ENCODE measurements around the gene AHRR. TPM values are rescaled to one million over a fixed set of nuclear protein-coding genes. Genes with fewer than 3 reads are reported as not detected.

AHRR gene
- total and polyA plus RNA-seq, 2 donors from 2014 or later, result 0.71 to 1.7 TPM

- Histone ChIP-seq H3K27ac (ENCODE audit: low read depth in 2 of 2, low read length in 2 of 2) (no peak overlapping the region), H3K9me3 (ENCODE audit: control insufficient read depth in 2 of 3, insufficient read depth in 1 of 3, low read length in 3 of 3) (no peaks in the 10 kb centered on the region), H3K27me3 (ENCODE audit: control insufficient read depth, insufficient read depth, low read length) (no peaks in the 10 kb centered on the region), H3K36me3 (ENCODE audit: control insufficient read depth in 2 of 3, insufficient read depth in 3 of 3, low read length in 3 of 3) (peaks cover 0 to 7% (median 0%) of the 10 kb centered on the region in 3 donors), H3K4me3 (ENCODE audit: low read length in 3 of 3) (no peak overlapping the region), H3K9ac (ENCODE audit: low read length in 3 of 3) (no peak overlapping the region), H3K4me1 (ENCODE audit: control insufficient read depth in 2 of 3, insufficient read depth in 2 of 3, low read depth in 1 of 3, low read length in 3 of 3) (no peaks in the 10 kb centered on the region)
- intact Hi-C loops (cut with DNase I), result no loop called here
- DNase-seq, result no peak
- FAIRE-seq, result no peak
- TF ChIP-seq CTCF (IDR thresholded peaks at IDR 0.05; ENCODE audit: borderline replicate concordance, extremely low read depth, insufficient read depth), result no peak
Measured at GRCh38 chr5:482506-482905, 161.0 kb downstream of the AHRR start.

DNA sequence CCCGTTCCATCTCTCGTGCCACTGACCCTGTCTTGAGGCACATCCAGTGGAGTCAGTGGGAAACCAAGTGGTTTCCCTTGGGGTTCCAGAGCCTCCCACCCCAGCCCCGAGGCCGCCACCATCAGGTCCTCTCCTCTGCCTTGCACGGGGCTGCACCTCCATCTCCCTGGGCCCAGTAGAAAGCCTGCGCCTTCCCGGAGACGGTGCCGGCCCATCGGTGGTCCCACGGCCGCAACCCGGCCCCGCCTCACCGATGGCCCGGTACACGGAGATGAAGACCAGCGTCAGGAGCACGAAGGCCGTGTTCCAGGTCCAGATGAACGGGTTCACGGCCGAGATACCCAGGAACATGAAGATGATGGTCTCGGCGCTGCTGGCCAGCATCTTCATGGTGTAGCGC, 161.5 kb downstream of the AHRR start:
- no peak for TF ChIP-seq CTCF (IDR thresholded peaks at IDR 0.05; ENCODE audit: borderline replicate concordance, extremely low read depth, insufficient read depth)
- H3K27ac ChIP-seq (ENCODE audit: low read depth in 2 of 2, low read length in 2 of 2), result no peak overlapping the region
- H3K27me3 ChIP-seq (ENCODE audit: control insufficient read depth, insufficient read depth, low read length), result no peaks in the 10 kb centered on the region
- intact Hi-C loops (cut with DNase I), result no loop called here
- H3K9ac ChIP-seq (ENCODE audit: low read length in 3 of 3), result no peak overlapping the region
- no peak for DNase-seq
- peaks cover 0 to 7% (median 0%) of the 10 kb centered on the region in 3 donors for H3K36me3 ChIP-seq (ENCODE audit: control insufficient read depth in 2 of 3, insufficient read depth in 3 of 3, low read length in 3 of 3)
- H3K9me3 ChIP-seq (ENCODE audit: control insufficient read depth in 2 of 3, insufficient read depth in 1 of 3, low read length in 3 of 3), result no peaks in the 10 kb centered on the region
- H3K4me1 ChIP-seq (ENCODE audit: control insufficient read depth in 2 of 3, insufficient read depth in 2 of 3, low read depth in 1 of 3, low read length in 3 of 3), result no peaks in the 10 kb centered on the region
- no peak overlapping the region for H3K4me3 ChIP-seq (ENCODE audit: low read length in 3 of 3)
- FAIRE-seq, result no peak

DNA sequence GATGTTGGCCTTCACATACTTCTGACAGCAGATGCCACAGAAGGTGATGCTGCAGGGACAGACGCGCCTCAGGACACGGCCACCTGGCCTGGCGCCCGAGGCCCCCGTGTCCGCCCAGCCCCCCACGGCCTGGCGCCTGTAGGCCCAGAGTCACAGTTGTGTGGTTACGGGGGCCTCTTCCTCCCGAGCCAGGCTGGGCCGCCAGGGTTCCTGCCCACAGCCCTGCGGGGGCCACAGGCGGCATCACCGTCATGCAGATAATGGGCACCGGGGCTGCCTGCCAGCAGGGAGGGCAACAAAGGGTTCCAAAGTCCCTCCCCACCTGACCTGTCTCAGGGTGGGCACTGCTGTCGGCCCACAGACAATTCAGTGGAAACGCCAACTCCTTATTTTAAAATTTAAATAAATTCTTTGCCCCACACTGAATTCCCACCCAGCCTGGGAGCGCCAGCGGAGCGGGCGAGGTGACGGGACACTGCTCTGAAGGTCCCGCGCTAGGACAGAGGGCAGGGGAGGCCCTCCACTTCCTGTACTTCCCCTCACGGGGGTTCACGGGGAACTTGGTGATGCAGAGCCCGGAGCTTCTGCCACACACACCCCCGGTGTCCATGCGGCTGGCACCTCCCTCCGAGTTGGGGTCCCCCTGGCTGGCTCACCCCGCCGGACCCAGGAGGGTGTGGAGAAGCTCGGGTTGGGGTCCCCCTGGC, 162.1 kb downstream of the AHRR start:
- Histone ChIP-seq H3K4me3 (ENCODE audit: low read length in 3 of 3) (no peak overlapping the region), H3K36me3 (ENCODE audit: control insufficient read depth in 2 of 3, insufficient read depth in 3 of 3, low read length in 3 of 3) (peaks cover 0 to 7% (median 0%) of the 10 kb centered on the region in 3 donors), H3K27me3 (ENCODE audit: control insufficient read depth, insufficient read depth, low read length) (no peaks in the 10 kb centered on the region), H3K4me1 (ENCODE audit: control insufficient read depth in 2 of 3, insufficient read depth in 2 of 3, low read depth in 1 of 3, low read length in 3 of 3) (no peaks in the 10 kb centered on the region), H3K27ac (ENCODE audit: low read depth in 2 of 2, low read length in 2 of 2) (no peak overlapping the region), H3K9me3 (ENCODE audit: control insufficient read depth in 2 of 3, insufficient read depth in 1 of 3, low read length in 3 of 3) (no peaks in the 10 kb centered on the region), H3K9ac (ENCODE audit: low read length in 3 of 3) (no peak overlapping the region)
- FAIRE-seq (no peak), DNase-seq (no peak)
- no peak for TF ChIP-seq CTCF (IDR thresholded peaks at IDR 0.05; ENCODE audit: borderline replicate concordance, extremely low read depth, insufficient read depth)
- intact Hi-C loops (cut with DNase I), result no loop called here
